Cardiac fibroblast (primary cell): ENCODE results near the gene GRB2.

Experiments
- DNase-seq, 2 donors: peaks; one replicate each; pipeline versions ENCODE4 v3.0.0 to v3.0.0-alpha.2; 2010; ENCODE audit warnings: low read depth in 2 of 2
- H3K4me3 ChIP-seq, 2 donors: replicated peaks in 1 of 2; 1 replicate in 1 of 2; 2 replicates in 1 of 2; pipeline ENCODE4 v1.5.1; 2011; ENCODE audit warnings: low read depth in 2 of 2, low read length in 2 of 2, mild to moderate bottlenecking in 2 of 2, moderate library complexity in 1 of 2
- CTCF ChIP-seq: IDR thresholded peaks from one replicate; pipeline ENCODE4 v1.5.1; 2011; ENCODE audit warnings: low read depth, mild to moderate bottlenecking, low read length, inconsistent platforms

The GRB2 gene

DNA sequence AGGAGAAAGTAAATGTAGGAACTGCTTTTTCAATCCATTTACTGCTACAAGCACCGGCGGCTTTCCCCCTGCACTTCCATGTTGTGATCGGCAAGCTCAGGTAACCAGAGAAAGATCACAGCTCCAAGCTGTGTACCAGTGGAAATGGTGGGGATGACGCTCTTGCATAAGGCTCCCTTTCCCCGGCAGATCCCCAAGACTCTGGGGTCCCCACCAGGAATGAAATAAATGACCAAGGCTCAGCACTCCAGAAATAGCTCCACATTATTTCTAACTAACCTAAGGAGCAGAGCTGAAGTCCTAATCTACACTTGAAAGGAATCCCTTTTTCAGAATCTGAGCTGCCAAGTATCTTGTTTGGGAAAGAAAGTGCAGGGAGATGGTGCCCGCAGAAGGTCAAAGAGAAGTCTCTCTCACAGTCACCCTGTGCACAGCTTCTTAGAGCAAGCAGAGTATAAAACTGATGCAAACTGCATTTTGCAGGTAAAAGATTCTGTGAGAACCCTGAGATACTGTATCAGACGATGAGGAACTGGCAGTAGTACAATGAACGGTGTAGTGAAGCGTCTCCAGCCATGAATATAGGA, 11.1 kb downstream of the GRB2 start:
- TF ChIP-seq CTCF, result no peak
- peak overlapping the region; percentile 69 to 70 for H3K4me3 ChIP-seq
- DNase-seq, result no peak

DNA sequence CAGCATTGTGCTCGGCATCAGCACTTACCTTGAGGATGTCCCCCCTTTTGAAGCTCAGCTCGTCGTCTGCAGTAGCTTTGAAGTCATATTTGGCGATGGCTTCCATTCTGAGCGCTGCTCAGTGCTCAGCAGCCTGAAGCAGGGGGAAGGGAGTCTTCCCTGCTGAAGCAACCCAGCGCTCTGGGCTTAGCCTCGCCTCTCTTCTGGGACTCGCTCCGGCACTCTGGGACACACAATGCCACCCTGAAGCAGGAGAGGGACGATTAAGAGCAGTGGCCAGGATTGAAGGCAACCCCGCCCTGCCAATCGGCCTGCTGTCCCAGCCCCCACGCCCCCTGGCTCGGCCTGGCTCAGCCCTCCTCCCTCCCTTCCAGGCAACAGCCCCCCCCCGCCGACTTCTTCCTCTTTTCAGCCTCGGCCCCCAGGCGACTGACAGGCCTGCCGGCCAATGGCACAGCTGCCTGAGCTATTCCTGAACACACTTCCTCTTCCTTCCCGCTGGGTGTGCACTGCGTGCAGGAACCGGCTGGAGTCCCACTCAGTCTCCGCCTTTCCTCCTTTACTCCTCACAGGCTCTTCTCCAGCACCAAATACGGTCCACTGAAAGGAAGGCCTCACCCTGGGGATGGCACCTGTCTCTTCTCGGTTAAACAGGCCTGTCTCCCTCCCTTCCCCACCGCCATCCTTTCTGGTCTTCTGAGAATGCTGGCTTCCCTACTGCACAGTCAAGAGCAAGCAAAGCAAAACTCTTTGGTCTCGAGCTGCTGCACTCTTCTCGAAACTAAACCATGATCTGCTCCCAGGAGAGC, 11.8 kb downstream of the GRB2 start:
- DNase-seq, result peak; percentile 98 to 99
- TF ChIP-seq CTCF, result peak; percentile 15
- peak overlapping the region; percentile 69 to 70 for H3K4me3 ChIP-seq

DNA sequence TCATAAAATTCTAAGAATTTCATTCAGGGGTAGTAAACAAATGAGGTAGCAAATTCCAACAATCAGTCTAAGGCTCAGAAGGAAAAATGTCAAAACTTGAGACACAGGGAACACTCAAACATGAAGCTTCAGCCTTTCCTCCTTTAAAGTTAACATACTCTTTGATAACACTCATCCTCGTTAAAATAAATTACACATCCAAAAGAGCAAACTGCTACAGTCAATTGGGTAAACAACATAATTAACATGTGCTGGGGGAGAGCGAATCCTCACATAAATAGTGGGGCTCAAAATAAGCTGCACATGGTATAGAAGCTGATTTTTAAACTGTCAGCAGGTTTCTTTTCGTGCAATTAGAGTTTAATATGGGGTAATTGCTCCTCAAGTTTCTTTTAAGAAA, 12.9 kb downstream of the GRB2 start:
- no peak for TF ChIP-seq CTCF
- no peak for DNase-seq
- H3K4me3 ChIP-seq, result peak overlapping the region in 1 of 2 donors; percentile 70

GRCh38 chr17:75390982-75391381, 14.5 kb downstream of the GRB2 start:
- peak; percentile 23 to 60 for DNase-seq
- no peak overlapping the region for H3K4me3 ChIP-seq
- no peak for TF ChIP-seq CTCF

DNA sequence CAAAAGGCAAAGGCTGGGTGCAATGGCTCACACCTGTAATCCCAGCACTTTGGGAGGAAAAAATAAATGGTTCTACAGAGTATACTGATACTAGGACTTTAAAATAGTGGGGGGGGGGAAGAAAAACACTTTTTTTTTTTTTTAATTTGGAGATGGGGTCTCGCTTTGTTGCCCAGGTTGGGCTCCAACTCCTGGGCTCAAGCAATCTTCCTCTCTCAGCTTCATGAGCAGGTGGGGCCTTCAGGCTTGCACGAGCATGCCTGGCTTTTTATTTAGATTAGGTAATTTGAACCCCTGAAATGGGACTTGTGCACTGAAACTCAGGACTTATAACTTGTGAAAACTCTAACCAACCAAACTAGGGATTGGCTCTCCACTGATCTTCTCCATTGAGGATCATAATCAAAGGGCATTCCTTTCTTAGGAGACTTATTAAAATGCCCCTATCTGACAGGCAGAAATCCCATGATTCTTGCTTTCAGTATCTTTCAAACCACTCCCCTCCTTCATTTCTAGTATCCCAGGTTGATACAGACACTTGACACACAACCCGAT, 16.9 kb downstream of the GRB2 start:
- no peak for TF ChIP-seq CTCF
- no peak for DNase-seq
- H3K4me3 ChIP-seq, result no peak overlapping the region

GRCh38 chr17:75387771-75388170, 17.7 kb downstream of the GRB2 start:
- H3K4me3 ChIP-seq, result no peak overlapping the region
- TF ChIP-seq CTCF, result no peak
- DNase-seq, result no peak
